IPS DF 4.7 (cell line): Measurements from ENCODE around the gene CREBBP.

Experiments
- DNase-seq: peaks from one replicate; pipeline ENCODE4 v3.0.0-alpha.2; 2013; ENCODE audit warnings: low spot score; ENCODE audit errors: extremely low read depth

CREBBP gene

GRCh38 chr16:3856367-3857141, 24.0 kb downstream of the CREBBP start:
- no peak for DNase-seq

GRCh38 chr16:3854750-3855541, 25.6 kb downstream of the CREBBP start:
- no peak for DNase-seq

DNA sequence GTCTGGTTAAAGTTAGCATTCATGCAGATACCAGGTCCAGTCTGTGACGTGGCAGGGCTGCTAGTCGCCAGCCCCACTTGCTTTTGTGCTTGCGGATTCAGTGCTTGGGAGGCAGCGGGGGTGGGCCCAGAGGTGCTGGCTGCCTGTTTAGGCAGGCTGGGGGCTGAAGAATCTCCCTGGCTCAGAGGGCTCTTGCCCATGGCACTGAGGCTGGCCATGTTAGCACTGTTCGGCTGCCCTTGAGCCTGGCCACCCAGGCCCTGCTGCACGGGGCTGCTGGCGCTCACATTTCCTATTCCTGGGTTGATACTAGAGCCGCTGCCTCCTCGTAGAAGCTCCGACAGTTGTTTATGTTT, 30.0 kb downstream of the CREBBP start:
- DNase-seq: no peak

GRCh38 chr16:3849751-3850543, 30.6 kb downstream of the CREBBP start:
- no peak for DNase-seq

- no peak for DNase-seq
Observed at GRCh38 chr16:3846595-3847091, 33.9 kb downstream of the CREBBP start.

DNA sequence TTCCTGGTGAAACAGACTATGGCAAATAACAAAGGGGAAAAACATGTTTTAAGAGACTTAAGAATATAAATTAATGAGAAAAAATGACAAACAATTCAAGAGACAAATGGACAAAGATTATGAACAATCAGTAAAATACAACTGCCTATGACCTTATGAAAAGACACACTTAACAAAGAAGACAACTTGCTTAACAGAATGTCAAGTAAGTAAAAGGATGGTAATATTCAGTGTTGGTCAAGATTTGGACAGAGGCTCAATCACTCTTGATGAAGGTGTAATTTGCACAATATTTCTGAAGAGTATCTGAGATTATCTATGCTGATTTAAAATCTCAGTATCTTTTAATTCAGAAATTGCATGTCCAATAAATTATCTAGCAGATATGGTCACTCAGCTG, 34.4 kb downstream of the CREBBP start:
- DNase-seq: no peak

GRCh38 chr16:3842994-3843393, 37.5 kb downstream of the CREBBP start:
- DNase-seq: no peak

DNA sequence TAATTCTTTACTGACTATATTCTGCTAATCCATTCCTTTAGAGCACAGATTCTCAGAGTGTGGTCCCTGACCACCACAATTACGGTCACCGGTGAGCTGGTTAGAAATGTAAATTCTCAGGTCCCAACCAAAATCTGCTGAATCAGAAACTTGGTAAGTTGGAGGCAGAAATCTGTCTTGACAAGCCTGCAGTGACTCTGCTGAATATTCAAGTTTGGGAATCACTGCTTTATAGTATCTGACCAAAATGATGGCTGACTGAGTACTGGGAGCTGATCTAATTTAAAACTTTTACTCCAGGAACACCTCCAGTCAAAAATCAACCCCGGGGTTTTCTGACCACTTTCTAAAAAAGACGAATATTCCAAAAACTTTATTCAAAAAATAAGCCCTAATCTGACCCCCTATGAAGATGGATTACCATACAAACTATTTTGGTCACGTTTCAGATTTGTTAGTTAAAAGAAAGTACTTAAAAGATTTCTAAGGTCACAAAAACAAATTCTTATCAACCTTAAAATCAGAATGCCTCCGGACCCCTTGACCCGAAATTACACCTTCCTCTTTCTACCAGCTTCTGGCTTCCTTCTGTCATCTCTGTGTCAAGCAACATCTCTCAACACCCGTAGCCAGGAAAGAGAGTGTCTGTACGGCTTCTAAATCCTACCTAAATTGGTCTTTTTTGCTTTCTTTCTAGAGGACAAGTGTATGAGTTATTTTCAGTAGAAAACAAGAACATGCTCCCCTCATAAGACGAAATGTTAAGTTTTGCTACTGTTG, 38.6 kb downstream of the CREBBP start:
- DNase-seq: no peak

- no peak for DNase-seq
Observed at GRCh38 chr16:3839402-3840184, 40.9 kb downstream of the CREBBP start.

GRCh38 chr16:3838600-3839401, 41.7 kb downstream of the CREBBP start:
- DNase-seq: no peak

- DNase-seq: no peak
Observed at GRCh38 chr16:3837851-3838586, 42.5 kb downstream of the CREBBP start.

GRCh38 chr16:3836641-3837040, 43.9 kb downstream of the CREBBP start:
- DNase-seq: no peak

DNA sequence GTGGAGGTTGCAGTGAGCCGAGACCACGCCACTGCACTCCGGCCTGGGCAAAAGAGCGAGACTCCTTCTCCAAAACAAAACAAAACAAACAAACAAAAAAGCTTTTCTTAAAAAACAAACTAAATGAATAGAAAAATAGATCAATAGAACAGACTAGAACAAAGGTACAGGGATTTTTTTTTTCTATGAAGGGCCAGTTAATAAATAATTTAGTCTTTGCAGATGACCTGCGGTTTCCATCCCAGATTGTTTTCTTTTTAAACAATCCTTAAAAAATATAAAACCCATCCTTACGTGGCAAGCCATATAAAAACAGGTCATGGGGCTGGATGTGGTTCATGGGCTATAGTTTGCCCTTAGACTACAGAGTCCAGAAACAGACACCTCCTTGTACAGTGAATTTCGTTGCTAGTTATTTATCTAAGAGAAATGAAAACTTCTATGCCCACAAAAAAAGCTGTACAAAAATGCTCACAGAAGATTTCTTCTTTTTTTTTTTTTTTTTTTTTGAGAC, 45.4 kb downstream of the CREBBP start:
- DNase-seq: no peak

GRCh38 chr16:3832668-3833067, 47.8 kb downstream of the CREBBP start:
- no peak for DNase-seq

DNA sequence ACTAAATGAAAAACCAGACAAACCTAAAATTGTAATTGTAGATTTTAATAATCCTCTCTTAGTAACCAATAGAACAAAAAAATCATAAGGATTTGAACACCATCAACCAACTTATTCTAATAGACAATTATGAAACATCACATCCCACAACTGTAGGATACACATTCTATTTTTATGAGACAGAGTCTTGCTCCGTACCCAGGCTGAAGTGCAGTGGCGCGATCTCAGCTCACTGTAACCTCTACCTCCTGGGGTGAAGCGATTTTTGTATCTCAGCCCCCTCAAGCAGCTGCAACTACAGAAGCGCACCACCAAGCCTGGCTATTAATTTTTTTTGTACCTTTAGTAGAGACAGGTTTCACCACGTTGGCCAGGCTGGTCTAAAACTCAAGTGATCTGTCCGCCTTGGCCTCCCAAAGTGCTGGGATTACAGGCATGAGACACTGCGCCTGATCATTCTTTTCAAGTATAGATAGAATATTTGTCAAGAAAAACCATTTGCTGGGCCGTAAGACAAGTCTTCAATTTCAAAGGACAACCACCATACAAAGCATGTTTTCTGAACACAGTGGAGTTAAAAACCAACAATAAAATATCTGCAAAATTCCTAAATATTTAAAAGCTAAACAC, 49.8 kb downstream of the CREBBP start:
- DNase-seq: no peak

DNA sequence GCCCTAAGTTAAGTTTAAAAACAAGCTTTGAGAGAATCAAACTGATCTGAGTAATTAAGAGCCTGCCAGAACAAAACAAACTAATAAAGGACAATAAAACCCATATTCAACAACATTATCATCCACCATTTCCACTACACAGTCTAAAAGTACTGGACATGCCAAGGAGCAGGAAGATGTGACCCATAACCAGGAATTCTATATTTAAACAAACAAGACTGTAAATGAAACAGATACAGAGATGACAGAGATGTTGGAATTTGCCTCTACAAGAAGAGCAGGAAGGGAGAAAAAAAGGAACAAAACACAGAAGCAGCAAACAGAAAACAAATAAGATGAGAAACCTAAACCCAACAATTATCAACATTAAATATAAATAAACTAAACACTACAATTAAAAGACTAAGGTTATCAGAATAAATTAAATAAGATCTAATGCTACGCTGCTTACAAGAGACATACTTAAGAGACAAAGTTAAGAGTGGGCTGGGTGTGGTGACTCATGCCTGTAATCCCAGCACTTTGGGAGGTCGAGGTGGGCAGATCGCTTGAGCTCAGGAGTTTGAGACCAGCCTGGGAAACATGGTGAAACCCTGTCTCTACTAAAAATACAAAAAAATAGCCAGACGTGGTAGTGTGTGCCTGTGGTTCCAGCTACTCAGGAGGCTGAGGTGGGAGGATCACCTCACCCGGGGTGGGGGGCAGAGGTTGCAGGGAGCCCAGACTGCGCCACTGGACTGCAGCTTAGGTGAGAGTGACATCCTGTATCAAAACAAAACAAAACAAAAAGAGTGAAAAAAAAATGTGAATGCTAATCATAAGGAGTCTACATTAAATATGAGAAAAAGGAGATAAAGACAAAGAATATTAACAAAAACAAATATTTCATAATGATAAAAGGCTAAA, 50.6 kb downstream of the CREBBP start:
- DNase-seq: no peak

DNA sequence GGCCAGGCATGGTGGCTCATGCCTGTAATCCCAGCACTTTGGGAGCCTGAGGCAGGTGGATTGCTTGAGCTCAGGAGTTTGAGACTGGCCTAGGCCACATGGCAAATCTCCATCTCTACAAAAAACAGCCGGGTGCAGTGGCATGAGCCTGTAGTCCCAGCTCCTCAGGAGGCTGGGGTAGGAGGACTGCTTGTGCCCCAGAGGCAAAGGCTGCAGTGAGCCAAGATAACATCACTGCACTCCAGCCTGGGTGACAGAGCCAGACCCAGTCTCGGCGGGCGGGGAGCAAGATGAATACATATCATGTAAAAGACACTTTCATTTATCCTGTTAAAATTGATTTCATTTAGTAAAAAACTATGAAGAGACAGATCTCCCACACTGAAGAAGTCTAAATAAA, 54.6 kb downstream of the CREBBP start:
- DNase-seq: no peak
